RPMI8226 (cell line): Measurements from ENCODE around the gene MUC6.

Source experiments
- DNase-seq: peaks from one replicate; pipeline ENCODE4 v3.0.0-alpha.2; 2015

Gene MUC6

GRCh38 chr11:1036303-1036923 lies at the start of gene MUC6:
TSS of gene MUC6 (minus strand) at chr11:1036718. CDS start at chr11:1036655, 63 bp downstream.
- DNase-seq = no peak

- DNase-seq = no peak
Observed at GRCh38 chr11:1085440-1086170, 49.1 kb upstream of the MUC6 start.

DNA sequence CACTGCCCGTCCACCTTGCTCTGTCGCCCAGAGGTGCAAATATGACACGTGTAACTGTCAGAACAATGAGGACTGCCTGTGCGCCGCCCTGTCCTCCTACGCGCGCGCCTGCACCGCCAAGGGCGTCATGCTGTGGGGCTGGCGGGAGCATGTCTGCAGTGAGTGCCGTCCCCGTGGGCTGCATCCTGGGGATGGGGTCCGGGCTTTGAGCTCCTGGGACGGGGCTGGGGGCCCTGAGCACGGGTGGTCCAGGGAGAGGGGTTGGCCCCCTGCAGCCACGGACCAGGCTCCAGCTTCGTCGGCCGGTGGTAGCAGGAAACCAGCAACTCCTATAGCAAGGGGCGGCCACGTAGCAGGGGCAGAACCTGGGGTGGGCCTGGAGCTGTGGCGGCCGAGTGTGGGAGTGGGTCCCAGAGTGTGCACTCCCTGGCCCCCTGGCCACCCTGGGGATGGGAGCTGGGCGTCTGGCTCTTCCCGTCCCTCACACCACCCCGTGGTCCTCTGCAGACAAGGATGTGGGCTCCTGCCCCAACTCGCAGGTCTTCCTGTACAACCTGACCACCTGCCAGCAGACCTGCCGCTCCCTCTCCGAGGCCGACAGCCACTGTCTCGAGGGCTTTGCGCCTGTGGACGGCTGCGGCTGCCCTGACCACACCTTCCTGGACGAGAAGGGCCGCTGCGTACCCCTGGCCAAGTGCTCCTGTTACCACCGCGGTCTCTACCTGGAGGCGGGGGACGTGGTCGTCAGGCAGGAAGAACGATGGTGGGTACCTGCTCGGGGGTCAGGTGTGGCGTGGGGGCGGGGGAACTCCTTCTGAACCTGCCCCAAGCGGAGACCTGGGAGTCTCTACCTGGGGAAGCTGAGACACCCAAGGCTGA lies 48.3 kb upstream of the MUC6 start:
- DNase-seq = no peak

DNA sequence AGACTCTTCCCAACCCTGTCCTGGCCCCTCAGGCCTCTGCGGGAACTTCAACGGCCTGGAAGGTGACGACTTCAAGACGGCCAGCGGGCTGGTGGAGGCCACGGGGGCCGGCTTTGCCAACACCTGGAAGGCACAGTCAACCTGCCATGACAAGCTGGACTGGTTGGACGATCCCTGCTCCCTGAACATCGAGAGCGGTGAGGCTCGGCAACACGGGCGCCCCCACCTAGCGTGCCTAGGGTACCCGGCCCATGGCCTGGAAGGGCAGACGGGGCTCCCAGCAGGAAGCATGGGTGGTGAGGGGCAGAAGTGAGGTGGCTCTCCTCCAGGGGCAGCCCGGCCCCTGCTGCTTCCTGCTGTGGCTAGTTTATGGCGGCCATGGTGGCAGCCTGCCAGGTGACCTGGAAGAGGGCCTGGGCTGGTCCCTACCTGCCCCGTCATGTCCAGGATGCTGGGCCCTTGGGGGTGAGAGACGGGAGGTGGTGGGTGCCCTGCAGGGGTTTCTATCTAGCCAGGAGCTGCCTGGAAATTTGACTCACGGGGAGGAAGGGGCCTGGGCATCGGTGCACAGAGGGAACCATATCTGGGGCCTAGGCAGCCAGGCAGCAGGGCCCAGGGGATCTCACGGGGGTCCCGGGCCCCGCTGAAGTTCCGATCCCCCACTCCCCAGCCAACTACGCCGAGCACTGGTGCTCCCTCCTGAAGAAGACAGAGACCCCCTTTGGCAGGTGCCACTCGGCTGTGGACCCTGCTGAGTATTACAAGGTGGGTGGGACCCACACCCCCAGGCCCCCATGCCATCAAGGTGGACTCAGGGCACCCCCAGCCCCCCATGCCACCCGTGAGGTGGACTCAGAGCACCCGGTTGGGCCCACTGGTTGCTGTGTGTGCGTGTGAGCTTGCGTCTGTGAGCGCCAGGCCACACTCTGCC lies 47.4 kb upstream of the MUC6 start:
- no peak for DNase-seq

- DNase-seq = no peak
Observed at GRCh38 chr11:1082728-1083620, 46.5 kb upstream of the MUC6 start.

- DNase-seq = no peak
Observed at GRCh38 chr11:1082346-1082727, 45.8 kb upstream of the MUC6 start.

DNA sequence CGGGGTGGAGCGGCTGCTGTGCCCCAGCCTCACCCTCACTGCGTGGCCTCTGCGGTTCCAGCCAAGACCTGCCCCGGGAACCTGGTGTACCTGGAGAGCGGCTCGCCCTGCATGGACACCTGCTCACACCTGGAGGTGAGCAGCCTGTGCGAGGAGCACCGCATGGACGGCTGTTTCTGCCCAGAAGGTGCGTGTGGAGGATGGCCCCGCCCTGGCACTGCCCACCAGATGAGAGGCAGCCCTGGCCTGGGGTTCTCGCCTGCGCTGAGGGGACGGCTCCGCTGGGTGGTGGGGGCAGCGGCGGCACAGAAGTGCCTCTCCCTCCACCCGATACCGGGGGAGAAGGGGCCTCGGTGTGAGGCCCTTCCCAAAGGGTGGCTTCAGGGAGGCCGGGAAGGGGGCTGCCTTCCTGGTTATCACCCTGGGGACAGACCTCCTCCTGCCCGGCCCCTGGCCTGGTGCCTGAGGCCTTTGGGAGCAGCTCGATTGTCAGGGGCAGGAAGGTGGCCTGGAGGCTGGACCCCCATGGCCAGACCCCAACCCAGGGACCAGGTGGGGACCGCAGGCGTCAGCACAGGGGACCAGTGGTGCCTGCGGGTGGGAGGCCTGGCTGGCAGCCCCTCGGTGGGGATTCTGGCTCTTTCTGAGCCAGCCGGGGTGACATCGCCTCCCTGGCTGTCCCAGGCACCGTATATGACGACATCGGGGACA lies 45.2 kb upstream of the MUC6 start:
- no peak for DNase-seq

GRCh38 chr11:1078191-1078601 lies 41.7 kb upstream of the MUC6 start:
- DNase-seq = no peak

GRCh38 chr11:1077417-1078119 lies 41.0 kb upstream of the MUC6 start:
- no peak for DNase-seq

GRCh38 chr11:1077033-1077416 lies 40.5 kb upstream of the MUC6 start:
- DNase-seq = no peak

- no peak for DNase-seq
Observed at GRCh38 chr11:1076061-1076665, 39.6 kb upstream of the MUC6 start.

GRCh38 chr11:1075341-1075911 lies 38.9 kb upstream of the MUC6 start:
- no peak for DNase-seq

- no peak for DNase-seq
Observed at GRCh38 chr11:1074244-1075221, 38.0 kb upstream of the MUC6 start, which contains the start of gene MUC2. TSS of gene MUC2 (plus strand) at chr11:1074874.

DNA sequence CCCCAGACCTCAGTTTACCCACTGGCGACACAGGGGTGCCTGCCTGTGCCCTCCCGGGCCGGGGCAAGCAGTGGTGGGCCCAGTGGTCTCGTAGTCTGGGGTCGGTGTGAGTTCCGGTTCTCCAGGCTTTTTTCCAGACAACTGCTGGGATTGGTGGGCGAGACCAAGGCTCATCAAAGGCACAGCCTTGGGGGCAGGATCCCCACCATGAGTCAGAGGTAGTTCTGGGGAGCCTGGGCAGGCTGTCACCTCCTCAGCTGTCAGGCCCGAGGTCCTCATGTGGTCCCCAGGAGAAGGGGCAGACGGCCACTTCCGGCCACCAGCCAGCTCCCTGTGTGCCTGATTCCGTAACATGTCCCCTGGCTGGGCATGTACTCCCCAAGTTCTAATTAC lies 37.3 kb upstream of the MUC6 start:
- DNase-seq = no peak

GRCh38 chr11:1073261-1073724 lies 36.8 kb upstream of the MUC6 start:
- DNase-seq = no peak

DNA sequence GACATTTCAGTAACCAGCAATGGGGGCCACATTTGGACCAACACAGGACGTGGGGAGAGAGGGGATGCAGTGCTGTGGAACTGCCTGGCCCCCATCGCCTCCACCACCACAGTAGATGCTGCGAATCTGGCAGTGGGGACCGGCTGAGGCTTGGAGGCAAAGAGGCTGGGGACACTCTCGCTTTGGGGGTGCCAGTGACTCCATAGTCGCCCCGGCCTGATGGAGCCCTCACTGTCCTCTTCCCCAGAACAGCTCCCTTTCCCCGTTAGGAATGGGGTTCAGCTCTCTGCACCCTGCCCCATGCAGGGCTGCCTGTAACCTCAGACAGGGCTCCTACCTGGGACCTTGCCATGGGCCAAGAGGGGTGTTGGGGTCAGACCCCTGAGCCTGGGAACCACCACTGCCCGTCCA lies 36.3 kb upstream of the MUC6 start:
- no peak for DNase-seq

- no peak for DNase-seq
Observed at GRCh38 chr11:1072116-1072820, 35.8 kb upstream of the MUC6 start.
